ENCODE results near the gene PRKCE.

The PRKCE gene

DNA sequence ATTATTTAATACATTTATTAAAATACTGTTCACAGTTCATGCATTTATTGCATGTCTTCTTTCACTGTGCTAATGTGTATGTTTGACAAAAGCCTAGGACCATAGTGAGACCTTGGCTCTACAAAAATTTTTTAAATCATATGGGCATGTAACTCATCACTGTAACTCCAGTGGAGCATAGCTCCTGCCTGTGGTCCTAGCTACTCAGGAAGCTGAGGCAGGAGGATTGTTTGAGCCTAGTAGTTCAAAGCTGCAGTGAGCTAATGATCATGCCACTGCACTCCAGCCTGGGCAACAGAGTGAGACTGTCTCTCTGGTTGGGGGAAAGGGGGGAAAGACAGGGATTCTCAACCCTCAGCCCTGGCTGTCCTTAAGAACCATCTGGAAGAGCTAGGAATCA is 137.8 kb downstream of the PRKCE start:
- no peaks in the 10 kb centered on the region for H3K27me3 ChIP-seq (replicated peaks)
- no peak overlapping the region for H3K27ac ChIP-seq
- H3K4me3 ChIP-seq (ENCODE audit: low read depth, low read length), result no peak overlapping the region
- no peaks in the 10 kb centered on the region for H3K36me3 ChIP-seq (replicated peaks)
- TF ChIP-seq, protein P1, sequence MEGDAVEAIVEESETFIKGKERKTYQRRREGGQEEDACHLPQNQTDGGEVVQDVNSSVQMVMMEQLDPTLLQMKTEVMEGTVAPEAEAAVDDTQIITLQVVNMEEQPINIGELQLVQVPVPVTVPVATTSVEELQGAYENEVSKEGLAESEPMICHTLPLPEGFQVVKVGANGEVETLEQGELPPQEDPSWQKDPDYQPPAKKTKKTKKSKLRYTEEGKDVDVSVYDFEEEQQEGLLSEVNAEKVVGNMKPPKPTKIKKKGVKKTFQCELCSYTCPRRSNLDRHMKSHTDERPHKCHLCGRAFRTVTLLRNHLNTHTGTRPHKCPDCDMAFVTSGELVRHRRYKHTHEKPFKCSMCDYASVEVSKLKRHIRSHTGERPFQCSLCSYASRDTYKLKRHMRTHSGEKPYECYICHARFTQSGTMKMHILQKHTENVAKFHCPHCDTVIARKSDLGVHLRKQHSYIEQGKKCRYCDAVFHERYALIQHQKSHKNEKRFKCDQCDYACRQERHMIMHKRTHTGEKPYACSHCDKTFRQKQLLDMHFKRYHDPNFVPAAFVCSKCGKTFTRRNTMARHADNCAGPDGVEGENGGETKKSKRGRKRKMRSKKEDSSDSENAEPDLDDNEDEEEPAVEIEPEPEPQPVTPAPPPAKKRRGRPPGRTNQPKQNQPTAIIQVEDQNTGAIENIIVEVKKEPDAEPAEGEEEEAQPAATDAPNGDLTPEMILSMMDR (IDR thresholded peaks at IDR 0.05; ENCODE audit: low read depth, low read length, missing control alignments), result no peak
- in situ Hi-C loops (cut with HindIII; ENCODE audit: low pct_ligation_motif_present, low sequenced_read_pairs), result no loop called here
- no peak for DNase-seq

DNA sequence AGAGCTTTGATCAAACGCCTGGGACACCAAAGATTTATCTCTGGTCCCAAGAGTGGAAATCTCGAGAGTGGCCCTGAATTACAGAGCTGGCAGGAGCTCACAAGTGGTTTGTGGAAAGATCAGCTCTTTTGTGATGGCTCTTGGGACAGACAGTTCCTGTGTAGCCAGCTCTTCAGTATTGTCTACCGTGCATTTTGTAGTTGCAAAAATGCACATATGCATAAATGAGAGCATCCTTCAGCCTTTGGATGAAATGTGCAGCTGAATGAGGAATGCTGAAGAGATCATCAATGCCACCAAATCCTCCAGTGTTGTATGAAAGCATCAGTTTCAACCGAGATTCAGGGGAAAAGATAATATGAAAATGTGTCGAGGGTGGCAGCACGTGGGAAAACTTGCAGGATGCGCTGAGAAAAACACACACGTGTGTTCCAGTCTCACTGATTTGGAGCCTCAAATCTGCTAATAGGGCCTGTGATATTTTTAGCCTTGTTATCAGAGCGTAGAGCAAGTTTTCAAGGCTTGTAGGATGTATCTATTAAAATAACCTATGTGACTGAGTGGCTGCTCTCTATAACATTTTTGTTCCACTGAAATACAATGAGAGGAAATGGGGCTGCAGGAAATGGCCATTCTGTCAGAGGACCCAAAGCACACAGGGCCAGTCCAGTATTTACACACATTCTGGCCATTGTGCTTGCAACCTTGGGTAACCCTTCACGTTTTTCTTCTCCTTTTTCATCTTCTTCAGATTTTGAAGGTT is 138.7 kb downstream of the PRKCE start:
- Histone ChIP-seq H3K4me3 (ENCODE audit: low read depth, low read length) (no peak overlapping the region), H3K36me3 (replicated peaks) (no peaks in the 10 kb centered on the region), H3K27ac (no peak overlapping the region), H3K27me3 (replicated peaks) (no peaks in the 10 kb centered on the region)
- DNase-seq, result no peak
- TF ChIP-seq, protein P1 (IDR thresholded peaks at IDR 0.05; ENCODE audit: low read depth, low read length, missing control alignments), result no peak
- in situ Hi-C loops (cut with HindIII; ENCODE audit: low pct_ligation_motif_present, low sequenced_read_pairs), result no loop called here

DNA sequence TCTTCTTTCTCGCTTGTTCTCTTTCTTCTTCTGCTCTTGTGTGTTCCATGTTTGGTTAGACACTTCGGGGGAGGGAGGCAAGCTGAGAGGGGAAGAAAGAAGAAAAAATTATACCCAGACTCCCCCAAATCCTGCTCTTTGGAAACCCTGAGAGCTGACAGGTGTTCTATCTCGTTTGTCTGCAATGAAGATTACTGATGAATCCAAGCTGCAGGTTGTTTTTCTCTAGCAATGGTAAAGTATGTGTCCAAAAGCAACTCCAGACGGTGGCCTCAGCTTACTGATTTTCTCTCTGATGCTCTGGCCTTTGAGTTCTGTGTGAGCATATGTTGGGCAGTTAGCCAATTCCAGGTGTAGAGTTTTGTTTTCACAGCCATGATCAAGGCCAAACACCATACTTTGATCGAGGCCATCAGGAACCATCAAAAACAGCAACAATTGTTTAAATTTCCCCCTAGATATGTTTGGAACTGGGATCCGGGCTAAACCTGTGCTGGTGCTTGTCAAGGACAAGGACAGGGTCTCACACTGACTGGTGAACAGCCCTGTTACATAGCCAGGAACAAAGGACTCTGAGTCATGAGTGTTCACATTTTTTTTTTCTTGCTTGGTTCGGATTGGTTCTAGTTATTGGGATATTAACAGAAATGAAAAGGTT is 142.0 kb downstream of the PRKCE start:
- DNase-seq, result no peak
- no peak overlapping the region for H3K27ac ChIP-seq
- TF ChIP-seq, protein P1 (IDR thresholded peaks at IDR 0.05; ENCODE audit: low read depth, low read length, missing control alignments), result no peak
- no peaks in the 10 kb centered on the region for H3K36me3 ChIP-seq (replicated peaks)
- in situ Hi-C loops (cut with HindIII; ENCODE audit: low pct_ligation_motif_present, low sequenced_read_pairs), result no loop called here
- H3K27me3 ChIP-seq (replicated peaks), result no peaks in the 10 kb centered on the region
- H3K4me3 ChIP-seq (ENCODE audit: low read depth, low read length), result no peak overlapping the region

DNA sequence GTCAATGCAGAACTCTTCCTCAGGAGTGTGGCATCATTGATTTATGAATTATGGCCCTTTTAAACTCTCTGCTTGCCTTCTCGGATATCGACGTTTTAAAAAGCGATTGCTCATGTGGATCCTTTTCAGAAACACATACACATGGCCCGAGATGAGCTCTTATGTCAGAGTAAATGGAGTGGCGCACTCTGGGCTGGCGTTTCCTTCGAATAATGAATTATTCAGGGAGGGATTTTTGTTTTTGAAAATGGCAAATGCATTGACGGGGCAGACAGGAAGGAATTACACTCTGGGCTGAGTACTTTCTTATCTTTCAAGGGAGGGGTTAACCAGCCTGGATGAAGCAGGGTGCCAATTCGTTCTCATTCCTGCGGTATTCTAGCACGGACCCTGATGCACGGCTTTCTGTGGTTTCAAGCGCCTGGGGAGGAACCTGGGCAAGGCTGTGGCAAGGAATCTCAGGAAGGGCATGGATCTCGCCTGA is 142.7 kb downstream of the PRKCE start:
- in situ Hi-C loops (cut with HindIII; ENCODE audit: low pct_ligation_motif_present, low sequenced_read_pairs), result no loop called here
- Histone ChIP-seq H3K4me3 (ENCODE audit: low read depth, low read length) (no peak overlapping the region), H3K27me3 (replicated peaks) (no peaks in the 10 kb centered on the region), H3K36me3 (replicated peaks) (no peaks in the 10 kb centered on the region), H3K27ac (no peak overlapping the region)
- TF ChIP-seq, protein P1 (IDR thresholded peaks at IDR 0.05; ENCODE audit: low read depth, low read length, missing control alignments), result no peak
- no peak for DNase-seq

DNA sequence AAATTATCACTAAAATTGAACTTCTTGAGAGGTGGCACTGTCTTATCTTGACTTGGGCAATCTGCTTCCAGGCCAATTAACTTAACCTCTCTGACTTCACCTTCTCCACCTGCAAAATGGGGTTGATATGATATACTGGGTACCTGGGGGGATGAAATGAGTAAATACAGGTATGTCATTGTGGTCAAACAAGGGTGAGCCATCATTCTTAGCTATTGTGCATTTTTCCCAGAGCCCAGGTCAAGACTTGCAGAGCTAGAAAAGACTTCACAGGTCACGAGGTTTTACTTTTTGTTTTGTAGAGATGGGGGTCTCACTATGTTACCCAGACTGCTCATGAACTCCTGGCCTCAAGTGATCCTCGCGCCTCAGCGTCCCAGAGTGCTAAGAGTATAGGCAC is 145.0 kb downstream of the PRKCE start:
- H3K27me3 ChIP-seq (replicated peaks), result no peaks in the 10 kb centered on the region
- TF ChIP-seq, protein P1 (IDR thresholded peaks at IDR 0.05; ENCODE audit: low read depth, low read length, missing control alignments), result no peak
- in situ Hi-C loops (cut with HindIII; ENCODE audit: low pct_ligation_motif_present, low sequenced_read_pairs), result no loop called here
- no peak overlapping the region for H3K27ac ChIP-seq
- no peak for DNase-seq
- no peaks in the 10 kb centered on the region for H3K36me3 ChIP-seq (replicated peaks)
- H3K4me3 ChIP-seq (ENCODE audit: low read depth, low read length), result no peak overlapping the region
